ENCODE results near the gene CBR4.

The CBR4 gene

GRCh38 chr4:169032883-169033645 lies 23.0 kb upstream of the CBR4 start:
- no peak for DNase-seq

- DNase-seq = no peak
Observed at GRCh38 chr4:169032194-169032593, 22.1 kb upstream of the CBR4 start.

- no peak for DNase-seq
Observed at GRCh38 chr4:169031392-169031791, 21.3 kb upstream of the CBR4 start.

GRCh38 chr4:169030562-169030982 lies 20.5 kb upstream of the CBR4 start:
- DNase-seq = no peak

GRCh38 chr4:169029947-169030346 lies 19.9 kb upstream of the CBR4 start:
- DNase-seq = no peak

GRCh38 chr4:169027663-169028062 lies 17.6 kb upstream of the CBR4 start:
- DNase-seq = no peak

GRCh38 chr4:169025184-169025583 lies 15.1 kb upstream of the CBR4 start:
- DNase-seq = no peak

GRCh38 chr4:169024762-169025161 lies 14.7 kb upstream of the CBR4 start:
- peak; percentile 71 for DNase-seq

GRCh38 chr4:169018406-169018805 lies 8.4 kb upstream of the CBR4 start:
- DNase-seq = no peak

GRCh38 chr4:169017971-169018370 lies 7.9 kb upstream of the CBR4 start:
- no peak for DNase-seq

- DNase-seq = no peak
Observed at GRCh38 chr4:169015186-169015623, 5.2 kb upstream of the CBR4 start.

- no peak for DNase-seq
Observed at GRCh38 chr4:169014586-169014985, 4.5 kb upstream of the CBR4 start.

- DNase-seq = peak; percentile 70
Observed at GRCh38 chr4:169013396-169013795, 3.3 kb upstream of the CBR4 start.

GRCh38 chr4:169012049-169012448 lies 2.0 kb upstream of the CBR4 start:
- DNase-seq = no peak

GRCh38 chr4:169009286-169010124 lies 550 bp downstream of the CBR4 start:
- peak; percentile 87 for DNase-seq

- peak; percentile 50 for DNase-seq
Observed at GRCh38 chr4:169005453-169006099, 4.5 kb downstream of the CBR4 start.

GRCh38 chr4:169000315-169000714 lies 9.7 kb downstream of the CBR4 start:
- no peak for DNase-seq

- no peak for DNase-seq
Observed at GRCh38 chr4:168999809-169000208, 10.2 kb downstream of the CBR4 start.

- DNase-seq = no peak
Observed at GRCh38 chr4:168998596-168998995, 11.5 kb downstream of the CBR4 start.

- no peak for DNase-seq
Observed at GRCh38 chr4:168995537-168996295, 14.3 kb downstream of the CBR4 start.

- no peak for DNase-seq
Observed at GRCh38 chr4:168994958-168995357, 15.1 kb downstream of the CBR4 start.

- DNase-seq = peak; percentile 78
Observed at GRCh38 chr4:168993714-168994510, 16.1 kb downstream of the CBR4 start.

All from OCI-M1 (cell line).